ENCODE results near the gene MORN4.
"Not testable (repeated sequence)": the region's sequence is repeated elsewhere in the genome, so short reads cannot be mapped to it uniquely, and the experiment has no call there.

Gene MORN4

DNA sequence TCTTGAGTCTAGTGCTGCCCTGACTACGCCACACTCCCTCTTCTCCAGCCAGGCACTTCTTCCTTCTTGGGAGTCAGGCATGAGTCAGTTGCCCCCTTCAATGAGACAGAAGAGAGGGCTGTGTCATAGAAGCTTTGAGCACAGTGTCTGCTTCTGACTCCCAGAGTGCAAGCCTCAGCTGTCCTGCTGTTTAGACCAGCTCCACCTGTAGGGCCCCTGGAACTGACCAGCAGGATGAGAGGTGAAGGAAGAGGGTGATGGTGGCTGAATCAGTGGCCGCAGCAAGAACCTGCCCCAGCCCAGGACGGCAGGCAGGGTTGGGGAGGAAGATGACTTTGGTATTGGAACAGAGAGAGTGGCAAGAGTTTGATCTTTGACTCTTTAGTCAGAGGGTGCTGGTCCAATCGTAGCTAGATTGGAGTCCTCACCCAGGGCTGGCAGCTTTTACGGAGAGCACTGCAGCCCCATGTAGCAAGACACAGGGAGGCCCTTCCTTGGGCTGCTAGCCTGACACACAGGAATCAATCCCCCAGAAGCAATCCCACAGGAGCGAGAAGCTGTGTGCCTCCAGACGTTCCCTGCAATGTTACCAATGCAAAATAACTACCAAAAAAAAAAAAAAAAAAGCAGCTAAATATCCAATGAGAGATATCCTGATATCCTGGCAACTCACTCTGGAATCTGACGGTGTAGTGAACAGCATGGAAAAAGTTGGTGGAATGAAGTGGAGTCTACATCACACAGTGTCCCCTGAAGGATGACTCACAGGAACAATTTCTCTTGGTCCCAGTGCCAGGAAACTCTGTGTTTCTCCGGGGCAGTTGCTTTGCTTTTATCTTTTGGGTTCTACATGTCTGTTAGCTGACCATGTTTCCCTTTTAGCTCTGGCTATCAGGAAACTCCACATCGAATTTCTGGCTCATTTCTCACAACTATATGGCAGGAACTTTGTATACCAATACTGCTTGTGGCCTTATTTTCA is 36.9 kb downstream of the MORN4 start:
- peak; percentile 80 for DNase-seq

DNA sequence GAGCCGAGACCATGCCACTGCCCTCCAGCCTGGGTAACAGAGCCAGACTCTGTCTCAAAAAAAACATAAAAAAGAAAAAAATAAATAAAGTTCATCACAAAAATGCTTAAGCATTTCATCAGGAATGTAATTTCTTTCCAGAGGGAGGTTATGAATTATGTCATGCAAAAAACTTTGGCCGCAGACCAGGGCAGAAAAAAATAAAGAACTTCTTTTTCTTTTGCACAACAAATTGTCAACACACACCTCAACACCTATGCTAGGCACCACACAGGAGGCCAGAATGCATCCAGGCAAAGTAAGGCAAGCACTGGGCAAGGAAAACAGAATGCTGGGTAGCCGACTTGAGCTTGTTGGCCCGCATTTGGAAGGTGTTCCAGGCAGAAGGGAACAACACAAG is 39.9 kb downstream of the MORN4 start:
- DNase-seq: peak; percentile 18

DNA sequence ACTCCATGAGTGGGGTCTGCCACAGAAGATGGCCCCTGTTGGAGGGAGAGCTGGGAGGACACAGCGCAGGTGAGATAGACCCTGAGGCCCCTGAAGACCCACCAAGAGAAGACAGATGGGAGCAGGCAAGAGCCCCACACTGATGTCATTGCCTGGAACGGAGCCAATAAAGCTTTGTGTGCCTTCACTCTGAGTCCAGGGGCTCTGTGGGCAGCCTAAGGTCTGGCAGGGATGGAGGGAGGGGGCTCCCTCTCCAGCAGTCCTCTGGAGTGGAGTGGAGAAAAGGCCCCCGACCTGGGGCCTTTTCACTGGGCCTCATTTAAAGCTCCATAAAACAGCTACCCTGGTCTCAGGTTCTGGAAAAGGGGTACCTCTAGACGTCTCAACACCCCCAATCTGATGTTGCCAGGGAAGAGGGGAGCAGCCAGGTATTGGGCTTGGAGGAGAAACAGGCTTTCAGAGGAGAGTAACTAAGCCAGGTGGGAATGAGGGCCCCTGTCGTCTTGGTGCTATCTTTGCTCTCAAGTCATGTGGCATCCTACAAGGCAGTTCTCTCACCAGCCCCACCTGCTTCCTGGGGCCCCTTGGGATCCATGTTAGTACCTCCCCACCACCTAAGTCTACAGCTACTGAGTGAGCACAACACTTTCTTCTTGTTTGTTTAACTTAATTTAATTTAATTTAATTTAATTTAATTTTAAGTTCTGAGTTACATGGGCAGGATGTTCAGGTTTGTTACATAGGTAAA is 42.4 kb downstream of the MORN4 start:
- no peak for DNase-seq

DNA sequence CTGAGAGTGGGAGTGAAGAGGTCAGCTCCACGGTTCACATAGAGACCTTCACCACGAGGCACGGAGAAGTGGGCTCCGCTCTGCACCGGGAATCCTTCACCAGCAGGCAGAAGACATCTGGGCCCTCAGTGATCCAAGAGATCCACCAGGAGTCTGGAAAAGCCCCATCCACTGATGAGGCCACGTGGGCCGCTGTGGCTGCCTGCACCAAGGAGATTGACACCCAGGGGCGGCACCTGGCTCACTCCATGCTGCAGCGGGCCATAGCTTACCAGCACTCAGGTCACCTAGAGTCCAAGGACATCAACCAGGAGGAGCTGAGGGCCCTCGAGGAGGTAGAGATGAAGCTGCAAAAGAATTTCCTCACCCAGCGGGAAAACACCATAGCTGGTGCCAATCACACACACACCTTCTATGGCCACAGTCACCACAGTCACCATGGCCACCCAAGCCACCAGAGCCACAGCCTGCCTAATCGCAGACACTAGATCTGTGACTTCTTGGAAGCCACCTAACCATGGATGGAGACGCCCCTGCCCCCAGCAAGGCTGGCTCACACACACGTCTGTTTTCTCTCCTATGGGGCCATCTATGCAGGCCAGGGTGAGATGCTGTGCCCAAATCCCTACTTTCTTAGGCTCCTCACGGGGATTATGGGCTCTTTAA is 43.1 kb downstream of the MORN4 start:
- DNase-seq: no peak

DNA sequence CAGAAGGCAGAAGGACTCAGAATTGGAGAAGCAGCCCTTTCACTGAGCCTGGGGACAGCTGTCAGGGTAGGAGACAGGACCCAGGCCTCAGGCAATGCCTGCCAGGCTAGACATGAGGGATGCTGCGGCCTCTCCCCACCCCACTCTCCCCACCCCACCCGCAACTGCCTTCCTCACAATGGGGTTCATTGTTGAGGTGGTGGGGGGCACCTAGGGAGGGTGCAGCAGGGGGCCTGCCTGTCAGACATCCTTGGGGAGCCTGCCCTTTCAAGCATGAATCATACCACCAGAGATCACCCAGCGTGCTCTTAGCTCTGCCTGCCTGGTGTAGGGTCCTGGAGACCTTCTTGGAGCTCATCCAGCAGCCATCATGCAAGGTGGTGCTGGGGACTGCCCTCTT is 43.8 kb downstream of the MORN4 start, which contains the start of gene C10orf62:
Gene C10orf62, plus strand, starts transcription at position 243 of the 400 bp plus-strand sequence. CDS start 177 bp downstream, outside the sequence.
- DNase-seq: no peak

DNA sequence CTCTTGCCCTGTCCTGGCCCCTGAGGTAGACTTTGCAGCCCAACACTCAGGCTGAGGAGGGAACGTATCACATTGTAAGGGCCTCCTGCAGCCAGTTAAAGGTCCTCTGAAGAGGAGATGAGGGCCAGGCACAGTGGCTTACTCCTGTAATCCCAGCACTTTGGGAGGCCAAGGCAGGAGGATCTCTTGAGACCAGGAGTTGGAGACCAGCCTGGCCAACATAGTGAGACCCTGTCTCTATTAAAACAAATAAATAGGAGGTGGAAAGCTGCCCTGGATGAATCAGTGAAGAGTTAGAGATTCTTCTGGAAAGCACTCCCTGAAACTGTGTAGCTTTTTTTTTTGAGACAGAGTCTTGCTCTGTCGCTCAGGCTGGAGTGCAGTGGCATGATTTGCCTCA is 46.1 kb downstream of the MORN4 start:
- DNase-seq: no peak

DNA sequence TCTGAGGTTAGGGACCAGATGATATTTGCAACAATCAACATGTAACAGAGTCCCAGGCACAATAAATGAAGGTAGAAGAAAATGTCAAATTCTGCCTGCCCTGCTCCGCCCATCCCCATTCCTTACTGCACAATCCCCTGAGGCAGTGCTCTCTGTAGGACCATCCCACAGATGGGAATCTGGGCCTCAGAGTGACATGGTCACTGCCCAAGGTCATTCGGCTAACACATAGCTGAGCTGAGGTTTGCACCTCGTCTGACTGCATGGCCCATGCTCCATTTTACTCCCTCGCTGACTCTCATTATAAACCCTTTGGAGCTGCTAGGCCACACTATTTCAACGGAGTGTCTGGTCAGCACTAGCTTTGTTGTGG is 47.9 kb downstream of the MORN4 start:
- no peak for DNase-seq

DNA sequence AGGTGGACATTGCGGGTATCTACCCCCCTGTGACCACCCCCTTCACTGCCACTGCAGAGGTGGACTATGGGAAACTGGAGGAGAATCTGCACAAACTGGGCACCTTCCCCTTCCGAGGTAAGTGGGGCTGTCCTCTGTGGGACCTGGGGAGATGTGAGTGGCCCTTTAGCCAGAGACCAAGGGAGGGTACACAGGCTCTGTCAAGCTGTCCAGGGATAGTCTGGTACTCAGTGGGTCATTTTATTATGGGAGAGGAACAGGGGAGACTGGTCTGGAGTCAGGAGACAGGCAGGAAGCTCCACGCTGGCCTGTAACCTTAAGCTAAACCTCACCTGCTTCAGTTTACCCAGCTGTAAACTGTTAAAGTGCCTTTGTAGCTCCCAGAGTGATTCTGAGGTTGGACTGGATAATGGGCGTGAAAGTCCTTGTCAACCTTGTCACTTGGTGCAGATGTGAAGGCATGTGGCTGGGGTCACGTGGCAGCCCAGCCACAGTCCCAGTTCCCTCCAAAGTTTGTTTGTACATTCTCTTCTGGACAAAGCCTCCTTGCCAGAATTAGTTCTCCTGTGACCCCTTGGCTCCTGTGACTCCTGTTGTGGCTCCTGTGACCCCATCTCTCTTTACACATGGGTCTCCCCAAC is 48.4 kb downstream of the MORN4 start:
- DNase-seq: no peak

DNA sequence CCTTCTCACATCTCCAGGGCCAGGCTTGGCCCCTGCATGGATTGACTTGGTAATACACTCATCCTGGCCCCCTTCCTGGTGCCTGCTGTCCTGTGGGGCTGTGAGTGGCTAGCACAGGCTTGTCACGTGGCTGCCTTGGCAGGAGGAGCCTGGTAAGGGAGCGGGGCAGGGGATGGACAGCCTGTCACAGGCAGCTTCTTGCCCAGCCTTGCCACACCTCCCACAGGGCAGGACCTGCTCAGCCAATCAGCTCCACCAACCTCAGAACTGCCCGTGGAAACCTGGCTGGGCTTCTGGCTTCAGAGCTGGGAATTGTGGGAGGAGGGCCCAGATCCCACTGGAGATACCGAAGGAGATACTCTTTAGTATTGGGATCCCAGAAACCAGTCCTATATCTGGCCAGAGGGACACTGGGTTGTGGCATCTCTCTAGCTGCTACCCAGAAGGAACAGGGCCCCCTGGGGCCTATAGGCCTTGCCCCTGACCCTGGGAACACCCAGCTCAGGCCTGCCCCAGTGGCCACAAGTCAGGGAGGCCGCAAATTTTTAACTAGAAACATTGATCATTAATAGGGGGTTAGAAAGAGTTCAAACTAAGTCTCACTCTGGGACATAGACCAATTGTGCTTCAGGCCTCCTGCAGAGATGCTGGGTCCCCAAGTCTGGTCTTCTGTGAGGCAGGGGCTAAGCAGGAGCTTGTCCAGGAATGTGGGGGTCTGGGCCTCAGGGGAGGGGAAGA is 49.1 kb downstream of the MORN4 start, which contains the start of gene HOGA1:
Gene HOGA1, plus strand, starts transcription at position 330 of the 738 bp plus-strand sequence. Its CDS starts 315 bp downstream, at position 645.
- DNase-seq: peak; percentile 62

DNA sequence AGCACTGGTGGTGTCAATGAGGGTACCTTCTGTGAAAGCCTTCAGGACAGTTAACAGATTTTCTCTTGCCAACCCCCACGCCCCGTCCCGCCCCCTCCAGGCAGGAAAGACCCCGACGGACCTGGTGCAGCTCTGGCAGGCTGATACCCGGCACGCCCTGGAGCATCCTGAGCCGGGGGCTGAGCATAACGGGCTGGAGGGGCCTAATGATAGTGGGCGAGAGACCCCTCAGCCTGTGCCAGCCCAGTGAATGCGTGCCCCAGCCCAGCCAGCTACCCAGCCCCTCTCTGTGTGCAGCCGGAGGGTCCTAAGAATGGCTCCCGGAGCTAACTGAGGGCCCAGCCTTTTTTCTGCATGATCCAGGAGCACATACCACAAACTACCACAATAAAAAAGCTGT is 49.8 kb downstream of the MORN4 start:
- no peak for DNase-seq

DNA sequence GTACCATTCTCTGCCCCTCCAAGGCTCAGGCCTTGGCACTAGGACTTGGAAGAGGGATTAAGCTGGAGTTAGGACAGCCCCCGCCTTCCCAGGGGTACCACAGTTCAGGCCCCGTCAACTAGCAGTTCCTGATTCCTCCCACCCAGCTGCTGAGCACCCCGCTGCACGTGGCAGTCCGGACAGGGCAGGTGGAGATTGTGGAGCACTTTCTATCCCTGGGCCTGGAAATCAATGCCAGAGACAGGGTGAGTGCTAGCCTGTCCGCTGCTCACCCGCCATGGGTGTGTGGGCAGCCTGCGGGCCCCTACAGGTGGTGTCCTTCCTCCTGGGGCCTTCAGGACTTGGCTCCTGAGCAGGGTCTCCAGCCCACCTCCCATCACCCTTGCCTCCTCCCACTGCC is 51.1 kb downstream of the MORN4 start:
- no peak for DNase-seq

DNA sequence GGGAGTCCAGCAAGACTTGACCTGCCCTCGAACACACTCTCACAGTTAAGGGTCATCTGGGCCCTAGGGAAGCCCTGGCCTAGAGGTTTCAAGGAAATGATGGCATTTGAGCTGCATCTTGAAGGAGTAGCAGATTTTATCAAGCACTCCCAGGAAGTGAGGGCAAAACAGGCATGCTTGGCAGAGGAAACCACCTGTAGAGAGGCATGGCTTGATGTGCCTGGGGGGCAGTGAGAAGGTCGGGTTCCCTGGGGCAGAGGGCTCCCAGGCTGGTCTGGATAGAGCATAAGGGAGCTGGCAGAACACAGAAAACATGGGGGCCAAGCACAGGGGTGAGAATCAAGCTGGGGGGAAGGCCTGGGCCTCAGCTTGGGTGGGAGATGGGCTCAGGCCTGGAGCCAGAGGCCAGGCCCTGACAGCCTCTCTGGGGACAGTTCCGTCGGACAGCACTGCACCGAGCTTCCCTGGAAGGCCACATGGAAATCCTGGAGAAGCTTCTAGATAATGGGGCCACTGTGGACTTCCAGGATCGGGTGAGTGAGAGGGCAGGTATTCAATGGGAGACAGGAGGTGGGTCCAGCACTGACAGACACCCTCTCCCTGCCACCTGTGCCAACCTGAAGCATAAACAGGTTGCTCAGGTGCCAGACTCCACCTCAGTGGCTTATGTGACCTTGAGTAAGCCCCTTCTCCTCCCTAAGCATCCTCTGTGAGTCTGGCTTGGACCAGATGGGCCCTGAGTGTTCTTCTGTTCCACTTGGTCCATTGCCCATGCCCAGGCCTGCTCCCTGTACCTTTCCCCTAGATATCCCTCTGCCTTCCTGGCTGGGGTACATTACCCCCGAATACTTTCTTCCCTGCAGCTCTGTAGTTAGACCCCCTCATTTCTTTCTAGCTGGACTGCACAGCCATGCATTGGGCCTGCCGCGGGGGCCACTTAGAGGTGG is 52.6 kb downstream of the MORN4 start:
- no peak for DNase-seq

DNA sequence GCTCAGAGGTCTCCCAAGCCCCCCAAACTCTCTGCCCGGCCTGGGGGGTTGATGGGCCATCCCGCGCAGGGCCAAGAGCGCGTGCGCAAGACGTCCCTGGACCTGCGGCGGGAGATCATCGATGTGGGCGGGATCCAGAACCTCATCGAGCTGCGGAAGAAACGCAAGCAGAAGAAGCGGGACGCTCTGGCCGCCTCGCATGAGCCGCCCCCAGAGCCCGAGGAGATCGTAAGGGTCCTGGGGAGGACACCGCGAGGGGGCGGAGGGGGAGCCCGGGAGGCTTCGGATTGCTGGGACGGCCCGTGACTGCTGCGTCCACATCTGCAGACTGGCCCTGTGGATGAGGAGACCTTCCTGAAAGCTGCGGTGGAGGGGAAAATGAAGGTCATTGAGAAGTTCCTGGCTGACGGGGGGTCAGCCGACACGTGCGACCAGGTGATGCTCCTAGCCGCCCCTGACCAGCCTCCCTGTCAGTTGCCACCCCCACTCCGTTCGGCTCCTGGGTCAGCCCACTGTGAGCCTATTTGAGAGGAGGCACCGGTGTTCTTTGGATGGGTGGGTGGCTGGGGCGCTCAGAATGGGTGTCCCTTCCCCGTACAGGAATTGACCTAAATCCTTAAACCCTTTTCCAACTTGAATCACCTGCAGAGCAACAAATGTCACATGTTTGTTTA is 55.0 kb downstream of the MORN4 start:
- no peak for DNase-seq

DNA sequence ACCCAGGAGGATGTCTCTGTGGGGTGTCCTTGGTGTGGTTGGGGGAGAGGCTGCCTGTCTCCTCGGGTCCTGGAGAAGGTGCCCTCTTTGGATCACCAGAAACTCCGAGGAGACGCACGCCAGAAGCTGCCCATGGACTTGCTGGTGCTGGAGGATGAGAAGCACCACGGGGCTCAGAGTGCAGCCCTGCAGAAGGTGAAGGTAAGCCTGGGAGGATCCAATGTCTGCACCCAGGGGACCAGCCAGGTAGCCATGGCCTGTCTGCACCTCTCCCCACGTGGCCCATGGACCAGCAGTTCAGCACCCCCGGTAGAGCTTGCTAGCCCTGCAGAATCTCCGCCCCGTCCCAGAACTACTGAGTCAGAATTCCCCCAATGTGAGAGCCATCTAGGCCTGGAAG is 55.6 kb downstream of the MORN4 start:
- no peak for DNase-seq

DNA sequence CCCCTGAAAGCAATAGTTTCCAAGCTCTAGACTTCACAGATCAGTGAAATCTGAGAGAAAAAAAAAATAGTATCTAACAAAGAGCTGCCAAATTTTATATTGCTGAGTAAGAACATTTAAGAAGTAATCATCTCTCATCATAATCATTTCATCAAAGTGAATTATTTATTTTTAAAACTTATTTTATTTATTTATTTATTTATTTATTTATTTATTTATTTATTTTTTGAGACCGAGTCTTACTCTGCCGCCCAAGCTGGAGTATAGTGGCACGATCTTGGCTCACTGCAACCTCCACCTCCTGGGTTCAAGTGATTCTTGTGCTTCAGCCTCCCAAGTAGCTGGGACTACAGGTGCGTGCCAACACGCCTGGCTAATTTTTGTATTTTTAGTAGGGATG is 56.8 kb downstream of the MORN4 start:
- DNase-seq: not testable (repeated sequence)

DNA sequence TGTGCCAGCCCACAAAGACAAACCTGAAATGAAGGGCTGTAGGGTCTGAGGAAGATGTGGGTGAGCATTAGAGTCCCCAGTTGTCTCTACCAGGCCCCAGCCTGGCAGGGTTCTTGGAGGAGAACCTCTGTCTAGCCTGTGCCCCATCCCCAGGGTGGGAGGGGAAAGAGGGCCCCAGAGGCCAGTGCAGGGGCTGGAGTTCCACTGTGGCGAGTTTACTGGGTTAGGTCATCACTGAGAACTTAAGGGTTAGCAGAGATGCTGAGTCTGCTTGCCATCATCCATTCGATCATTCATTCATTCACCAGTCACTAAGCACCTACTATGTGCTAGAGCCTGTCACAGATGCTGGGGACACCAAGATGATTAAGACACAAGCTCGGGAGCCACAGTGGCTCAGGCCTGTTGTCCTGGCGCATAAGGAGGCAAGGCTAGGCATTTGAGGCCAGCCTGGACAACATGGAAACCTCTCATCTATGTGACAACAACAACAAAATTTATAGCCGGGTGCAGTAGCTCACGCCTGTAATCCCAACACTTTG is 58.1 kb downstream of the MORN4 start:
- no peak for DNase-seq

DNA sequence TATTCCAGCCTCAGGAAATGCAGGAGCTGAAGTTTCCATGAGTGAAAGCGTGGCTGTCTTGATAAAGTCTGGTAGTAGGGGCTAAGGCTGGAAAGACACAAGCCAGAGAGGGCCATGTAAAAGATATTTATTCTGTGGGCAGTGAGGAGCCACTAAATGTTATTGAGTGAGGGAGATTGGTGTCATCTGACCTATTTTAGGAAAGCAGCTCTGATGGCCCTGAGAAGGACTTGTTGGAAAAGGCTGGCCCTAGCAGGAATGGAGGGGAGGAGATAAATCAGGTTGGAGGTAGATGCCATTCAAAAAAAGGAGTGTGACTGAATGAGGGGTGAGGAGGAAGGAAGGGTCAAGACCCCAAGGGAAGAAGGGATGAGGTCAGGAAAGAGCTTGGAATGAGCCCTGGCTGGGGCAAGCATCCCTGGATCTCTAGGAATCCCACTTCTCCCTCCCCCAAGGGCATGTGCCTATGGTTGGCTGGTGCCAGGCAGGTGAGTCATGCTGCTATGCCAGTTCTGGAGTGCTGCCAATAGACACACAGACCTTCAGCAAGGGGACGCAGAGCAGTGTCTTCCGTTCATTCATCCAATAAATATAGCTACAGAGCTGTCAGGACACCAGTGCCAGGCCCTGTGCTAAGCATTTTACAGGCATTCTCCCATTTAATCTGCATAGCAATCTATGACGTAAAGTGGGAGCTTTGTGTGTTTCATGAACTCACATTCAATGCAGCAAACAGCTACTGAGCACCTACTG is 58.8 kb downstream of the MORN4 start:
- peak; percentile 68 for DNase-seq

DNA sequence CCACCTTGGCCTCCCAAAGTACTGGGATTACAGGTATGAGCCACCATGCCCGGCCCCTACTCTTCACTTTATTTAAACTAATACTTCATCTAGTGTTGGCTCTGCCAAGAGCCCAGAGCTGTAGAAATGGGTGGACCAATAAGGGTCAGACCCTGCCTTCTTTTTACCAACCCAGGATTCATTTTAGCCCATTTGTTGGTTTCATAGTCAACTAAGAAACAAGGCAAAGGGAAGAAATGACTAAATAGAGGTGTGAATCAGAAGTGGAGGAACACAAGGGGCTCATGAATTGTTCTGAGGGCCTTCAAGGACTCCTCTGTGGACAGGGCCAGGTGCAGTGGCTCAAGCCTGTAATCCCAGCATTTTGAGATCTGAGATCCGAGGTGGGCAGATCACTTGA is 59.6 kb downstream of the MORN4 start:
- no peak for DNase-seq

DNA sequence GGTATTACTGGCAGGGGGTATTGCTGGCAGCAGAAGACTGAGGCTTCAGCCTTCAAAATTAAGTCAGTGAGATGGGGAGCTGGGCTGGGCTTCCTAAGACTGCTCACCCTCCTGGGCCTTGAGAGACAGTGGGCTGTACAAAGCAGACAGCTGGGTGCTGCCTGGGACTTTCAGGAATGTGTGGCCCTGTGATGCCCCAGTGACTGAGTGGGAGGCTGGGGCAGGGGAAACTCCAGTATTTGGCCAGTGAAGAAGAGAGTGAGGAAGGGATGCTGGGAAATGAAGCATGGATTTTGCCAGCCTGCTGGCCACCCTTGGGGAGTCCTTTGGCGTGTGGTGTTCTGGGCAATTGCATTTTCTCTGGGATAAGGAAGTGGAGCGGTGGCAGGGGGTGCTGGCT is 60.3 kb downstream of the MORN4 start:
- no peak for DNase-seq

All from fibroblast of skin of abdomen (primary cell).